GM23248 (cell line): ENCODE measurements around the gene NEURL2.

Experiments used
- EZH2 ChIP-seq: fragments of 200-600 bp; sonication (generic); IDR thresholded peaks from 2 replicates; pipeline ENCODE4 v1.6.1; 2018; ENCODE audit warnings: antibody characterized with exemption, mild to moderate bottlenecking; ENCODE audit not compliant: insufficient read depth, poor library complexity, severe bottlenecking
- EZH2phosphoT487 ChIP-seq: fragments of 200-600 bp; sonication (generic); IDR thresholded peaks from 2 replicates; pipeline ENCODE4 v1.6.1; 2018; ENCODE audit warnings: antibody characterized with exemption, moderate library complexity, mild to moderate bottlenecking, low read depth; ENCODE audit not compliant: insufficient read depth

GRCh38 chr20:45863543-45864470 lies 27.2 kb downstream of the NEURL2 start:
- no peak for TF ChIP-seq EZH2phosphoT487
- TF ChIP-seq EZH2: no peak
